Esophagus muscularis mucosa (tissue), 4 donors: ENCODE data around the gene QPCTL.

Experiments used
- CTCF ChIP-seq, 3 experiments: fragments of 200-600 bp in 2 of 3; fragments of 450-650 bp in 1 of 3; sonication (generic) in 2 of 3; IDR thresholded peaks; one replicate each; pipeline ENCODE4 v1.5.1; 2017 to 2019; ENCODE audit warnings: antibody characterized with exemption in 3 of 3, mild to moderate bottlenecking in 2 of 3, moderate library complexity in 1 of 3
- EP300 ChIP-seq: sonication (generic); formaldehyde crosslinking; IDR thresholded peaks from one replicate; pipeline ENCODE4 v1.6.1; 2017; ENCODE audit warnings: antibody characterized with exemption
- POLR2A ChIP-seq: fragments of 450-650 bp; IDR thresholded peaks from one replicate; pipeline ENCODE4 v1.6.1; 2017; ENCODE audit warnings: antibody characterized with exemption, moderate library complexity, mild to moderate bottlenecking, low read depth
- POLR2AphosphoS5 ChIP-seq, 2 donors: sonication (generic); formaldehyde crosslinking; IDR thresholded peaks; one replicate each; pipeline ENCODE4 v1.6.1; 2017; ENCODE audit warnings: antibody characterized with exemption in 2 of 2

GRCh38 chr19:45657520-45658167 lies 34.8 kb upstream of the QPCTL start:
- TF ChIP-seq CTCF (IDR thresholded peaks at IDR 0.05): no peak
- TF ChIP-seq POLR2A: no peak
- no peak for TF ChIP-seq POLR2AphosphoS5 (IDR thresholded peaks at IDR 0.05)
- no peak for TF ChIP-seq EP300
